Kidney tubule cell (primary cell): ENCODE results near the gene HSPB9.
A peak's percentile ranks its signal among the peaks of the same experiment; 100 is the strongest.

Source experiments
- DNase-seq: peaks from one replicate; pipeline ENCODE4 v3.0.0-alpha.2; 2018; ENCODE audit warnings: low spot score

Gene HSPB9, protein sequence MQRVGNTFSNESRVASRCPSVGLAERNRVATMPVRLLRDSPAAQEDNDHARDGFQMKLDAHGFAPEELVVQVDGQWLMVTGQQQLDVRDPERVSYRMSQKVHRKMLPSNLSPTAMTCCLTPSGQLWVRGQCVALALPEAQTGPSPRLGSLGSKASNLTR

GRCh38 chr17:42122371-42123303 is at the start of gene HSPB9:
Gene HSPB9 (plus strand): TSS chr17:42122804. CDS start chr17:42122851, 47 bp downstream.
- DNase-seq = peak; percentile 30

- DNase-seq = no peak
These were observed 46.8 kb upstream of the HSPB9 start for GRCh38 chr17:42075789-42076188.

DNA sequence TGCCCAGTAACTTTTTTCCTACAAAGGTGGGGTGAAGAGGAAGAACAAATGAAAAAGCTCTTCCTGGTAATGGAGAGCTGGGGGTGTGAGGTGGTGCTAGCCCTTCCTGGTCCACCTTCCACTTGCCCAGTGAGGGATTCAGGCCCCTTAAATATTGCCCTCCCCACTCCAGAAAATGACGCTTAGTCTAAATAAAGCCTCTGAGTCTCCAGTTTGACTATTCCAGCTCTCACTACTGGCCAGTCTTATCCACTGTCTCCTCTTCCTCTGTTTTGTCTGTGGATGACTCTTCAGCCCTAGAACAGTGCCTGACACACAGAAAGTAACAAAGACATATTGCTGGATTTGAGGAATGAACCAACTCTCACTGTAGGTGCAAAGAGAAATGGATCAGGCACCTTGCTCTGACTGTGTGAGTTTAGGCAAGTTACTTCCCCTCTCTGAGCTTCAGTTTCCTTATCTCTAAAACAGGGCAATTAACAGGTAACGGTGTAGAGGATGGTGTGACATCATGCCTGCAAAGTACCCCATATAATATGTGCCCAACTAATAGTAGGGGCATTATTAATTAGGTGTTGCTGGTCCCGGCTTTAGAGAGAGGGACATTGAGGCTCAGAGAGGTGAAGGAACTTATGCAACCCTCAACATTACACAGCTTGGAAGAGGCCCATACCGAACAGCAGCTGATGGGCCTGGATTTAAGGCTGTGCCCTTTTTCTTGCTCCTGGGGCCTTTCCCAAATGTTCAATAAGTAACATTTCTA is 45.6 kb upstream of the HSPB9 start:
- DNase-seq = no peak

- no peak for DNase-seq
These were observed 44.8 kb upstream of the HSPB9 start for GRCh38 chr17:42077755-42078154.

DNA sequence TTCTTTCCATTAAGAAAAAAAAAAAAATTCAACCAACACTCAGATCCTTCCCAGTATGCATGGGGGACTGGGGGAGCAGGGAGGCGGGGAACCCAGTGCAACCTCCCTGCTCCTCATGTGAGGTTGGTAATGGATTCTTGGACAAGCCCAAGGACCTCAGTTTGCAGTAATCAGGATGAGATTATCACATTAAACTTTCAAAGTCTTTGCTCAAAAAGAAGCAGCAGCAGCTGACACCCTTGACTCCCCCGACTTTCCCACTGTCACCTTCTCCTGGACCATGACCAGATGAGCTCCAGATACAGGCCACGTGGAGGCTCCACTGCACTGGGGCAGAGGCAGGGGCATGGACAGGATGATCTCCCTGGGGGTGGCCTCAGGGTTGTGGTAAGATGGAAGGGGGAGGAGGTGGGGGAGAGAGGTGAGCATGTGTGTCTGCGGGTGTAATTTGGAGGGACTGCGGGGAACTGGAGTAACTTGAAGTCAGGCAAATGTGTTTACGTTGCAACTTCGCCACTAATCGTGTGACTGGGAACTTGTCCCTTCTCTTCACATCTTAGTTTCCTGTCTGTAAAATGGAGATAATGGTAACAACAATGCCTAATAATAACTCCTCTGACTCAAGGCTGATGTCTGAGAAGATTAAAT is 44.1 kb upstream of the HSPB9 start:
- DNase-seq = no peak

GRCh38 chr17:42079541-42079940 is 43.1 kb upstream of the HSPB9 start:
- DNase-seq = no peak

- DNase-seq = no peak
These were observed 41.0 kb upstream of the HSPB9 start for GRCh38 chr17:42081516-42082129.

DNA sequence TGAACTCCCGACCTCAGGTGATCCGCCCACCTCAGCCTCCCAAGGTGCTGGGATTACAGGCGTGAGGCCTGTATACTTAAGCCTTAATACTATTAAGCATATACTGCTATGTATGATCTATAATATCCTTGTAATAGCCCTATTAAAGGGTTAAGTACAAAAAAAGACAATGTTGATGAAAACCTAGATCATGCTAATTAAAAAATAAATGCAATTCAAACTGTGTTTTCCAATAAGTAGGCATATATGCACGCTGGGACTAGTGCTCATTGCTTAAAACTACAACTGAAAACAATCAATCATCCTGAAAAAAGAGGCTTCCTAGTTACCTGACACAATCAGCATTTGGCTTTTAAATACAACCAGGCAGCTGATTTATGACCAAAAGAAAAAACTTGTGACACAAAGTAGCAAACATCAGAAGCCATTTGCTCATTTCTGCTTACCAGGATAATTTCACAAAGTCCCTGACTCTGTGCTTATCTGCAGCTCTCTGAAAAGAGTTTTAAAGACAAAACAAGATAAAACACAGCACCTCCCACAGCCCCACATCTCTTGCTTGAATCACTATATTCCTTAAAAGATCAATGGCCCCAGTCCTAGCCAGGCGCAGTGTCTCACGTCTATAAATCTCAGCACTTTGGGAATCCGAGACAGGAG is 35.4 kb upstream of the HSPB9 start:
- no peak for DNase-seq

GRCh38 chr17:42087736-42088705 is 34.6 kb upstream of the HSPB9 start:
- no peak for DNase-seq

DNA sequence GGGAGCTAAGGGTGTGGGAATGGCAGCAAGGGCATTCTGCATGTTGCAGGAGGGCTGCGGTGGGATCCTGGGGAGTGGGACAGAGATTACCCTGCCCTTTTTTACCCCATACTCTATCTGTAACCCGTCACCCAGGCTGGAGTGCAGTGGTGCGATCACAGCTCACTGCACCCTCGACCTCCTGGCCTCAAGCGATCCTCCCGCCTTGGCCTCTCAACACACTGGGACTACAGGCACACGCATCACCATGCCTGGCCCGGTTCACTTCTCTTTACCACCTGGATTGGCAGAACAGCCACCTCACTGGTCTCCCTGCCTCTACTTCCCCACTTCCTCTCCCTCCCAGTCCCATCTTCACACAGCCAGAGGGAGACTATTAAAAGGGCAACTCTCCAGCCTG is 33.9 kb upstream of the HSPB9 start:
- no peak for DNase-seq

DNA sequence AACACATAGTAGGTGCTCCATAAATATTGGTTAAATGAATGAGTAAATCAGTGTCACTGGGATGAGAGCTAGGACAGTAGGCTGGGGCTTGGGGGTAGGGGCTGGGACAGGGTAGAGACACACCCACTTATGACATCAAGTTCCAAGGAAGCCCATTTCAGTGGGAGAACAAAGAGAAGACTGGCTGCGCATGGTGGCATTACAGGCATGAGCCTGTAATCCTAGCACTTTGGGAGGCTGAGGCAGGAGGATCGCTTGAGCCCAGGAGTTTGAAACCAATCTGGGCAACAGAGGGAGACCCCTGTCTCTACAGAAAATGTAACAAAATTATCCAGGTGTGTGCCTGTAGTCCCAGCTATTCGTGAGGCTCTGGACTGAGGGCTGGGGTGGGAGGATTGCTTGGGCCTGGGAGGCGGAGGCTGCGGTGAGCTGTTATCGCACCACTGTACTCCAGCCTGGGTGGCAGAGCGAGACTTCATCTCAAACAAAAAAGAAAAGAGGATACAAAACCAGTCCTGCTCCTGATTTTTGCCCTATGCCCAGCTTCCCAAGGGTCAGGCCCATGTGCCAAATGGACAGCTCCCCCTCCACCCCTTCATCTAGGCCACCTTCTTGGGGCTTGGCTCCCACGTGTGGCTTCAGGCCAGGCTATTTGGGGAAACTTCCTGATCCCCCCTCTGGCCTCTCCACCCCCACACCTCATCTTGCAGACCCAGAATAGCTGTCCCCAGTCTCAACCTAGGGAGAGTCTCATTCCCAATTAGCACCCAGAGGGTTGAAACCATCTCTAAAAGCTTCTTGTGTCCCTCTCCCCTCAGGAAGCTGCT is 31.4 kb upstream of the HSPB9 start:
- no peak for DNase-seq

DNA sequence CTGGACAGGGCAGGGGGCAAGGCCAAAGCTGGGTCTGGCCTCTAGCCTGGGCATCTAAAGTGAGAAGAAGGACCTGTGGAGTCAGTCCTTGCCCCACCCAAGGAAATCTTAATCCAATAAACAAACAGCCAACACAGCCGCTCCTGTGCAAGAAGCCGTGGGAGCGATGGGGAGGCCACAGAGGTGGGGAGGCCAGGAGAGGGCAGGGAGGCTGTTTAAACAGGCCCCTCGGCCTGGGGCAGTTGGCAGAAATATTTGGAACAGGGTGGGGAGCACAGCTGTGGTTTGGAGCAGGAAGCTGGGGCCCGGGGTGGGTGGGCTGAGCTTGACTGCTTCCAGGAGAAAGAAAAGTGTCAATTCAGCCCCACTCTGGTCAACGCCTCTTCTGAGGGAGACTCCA is 29.7 kb upstream of the HSPB9 start:
- no peak for DNase-seq

DNA sequence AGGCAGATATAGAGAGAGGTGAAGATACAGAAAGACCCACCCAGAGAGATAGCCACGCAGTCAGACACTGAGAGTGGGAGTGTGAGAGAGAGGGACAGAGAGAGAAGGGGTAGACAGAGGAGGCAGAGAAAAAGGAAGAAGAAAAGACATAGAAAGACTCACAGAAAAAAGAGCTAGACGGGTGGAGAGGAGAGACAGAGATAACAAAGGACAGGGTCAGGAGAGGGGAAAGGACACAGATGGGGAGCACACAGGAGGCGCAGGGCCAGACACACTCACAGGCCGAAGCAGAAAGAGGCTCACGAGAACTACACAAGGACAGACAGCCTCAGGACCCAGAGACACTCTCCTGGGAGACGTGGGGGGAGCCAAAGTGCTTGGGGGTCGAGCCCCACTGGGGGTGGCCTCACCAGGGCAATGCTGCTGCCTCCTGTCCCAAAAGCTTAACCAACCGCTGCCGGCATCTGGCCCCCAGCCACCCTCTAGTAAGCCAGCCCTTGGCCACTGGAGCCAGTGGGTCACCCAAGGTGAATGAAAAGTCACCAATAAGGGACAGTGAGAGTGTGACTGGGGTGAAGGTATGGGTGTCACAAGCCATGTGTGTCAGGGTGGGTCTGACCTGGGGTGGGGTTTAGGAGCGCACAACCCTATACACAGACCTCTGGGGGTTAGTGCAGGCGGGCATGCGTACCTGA is 28.1 kb upstream of the HSPB9 start:
- no peak for DNase-seq

- no peak for DNase-seq
These were observed 26.1 kb upstream of the HSPB9 start for GRCh38 chr17:42096360-42097111.

DNA sequence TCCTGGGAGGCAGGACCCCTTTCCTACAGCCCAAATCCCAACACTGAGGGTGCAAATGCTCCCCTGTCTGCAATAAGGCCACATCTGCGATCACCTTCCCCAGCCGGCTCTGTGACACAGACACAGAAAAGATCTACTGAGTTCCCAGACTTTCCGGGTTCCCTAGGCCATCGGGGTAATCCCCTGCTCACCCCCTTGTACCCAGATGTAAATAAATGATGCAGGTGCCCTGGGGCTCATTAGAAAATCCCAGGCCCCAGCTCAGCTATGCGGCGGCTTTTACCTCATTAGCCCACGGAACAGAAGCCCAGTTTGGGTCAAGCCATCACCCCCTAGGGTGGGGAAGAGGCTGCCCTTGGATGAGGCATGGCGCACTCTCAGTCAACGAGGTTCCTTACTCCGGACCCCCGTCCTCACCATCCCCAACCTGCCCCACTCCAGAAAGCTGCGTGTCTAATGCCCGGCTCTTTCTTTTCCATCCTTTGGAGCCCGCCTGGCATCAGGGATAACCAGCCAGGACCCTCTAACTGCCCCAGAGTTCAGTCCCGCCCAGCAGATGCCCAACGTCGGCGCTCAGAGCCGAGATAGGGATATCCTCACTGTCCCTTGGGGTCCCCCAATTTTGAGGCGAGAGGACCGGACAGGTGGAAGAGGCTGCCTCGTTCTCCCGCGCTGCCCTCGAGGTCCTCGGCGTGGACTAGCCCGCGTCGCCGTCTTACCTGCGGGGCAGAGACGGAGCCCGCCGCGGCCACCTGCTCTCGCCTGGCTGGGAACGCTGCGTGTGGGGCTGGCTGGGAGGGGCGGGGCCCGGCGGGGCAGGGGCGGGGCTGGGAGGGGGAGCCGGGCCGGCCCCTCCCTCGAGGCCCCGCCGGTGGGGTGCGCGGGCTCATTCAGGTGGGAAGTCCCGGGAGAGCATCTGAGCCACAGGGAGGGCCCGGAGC is 24.6 kb upstream of the HSPB9 start, which contains the start of gene ZNF385C:
TSS of gene ZNF385C (minus strand) at position 783 of the 941 bp plus-strand sequence. CDS start 35,417 bp downstream, outside the sequence.
- no peak for DNase-seq

DNA sequence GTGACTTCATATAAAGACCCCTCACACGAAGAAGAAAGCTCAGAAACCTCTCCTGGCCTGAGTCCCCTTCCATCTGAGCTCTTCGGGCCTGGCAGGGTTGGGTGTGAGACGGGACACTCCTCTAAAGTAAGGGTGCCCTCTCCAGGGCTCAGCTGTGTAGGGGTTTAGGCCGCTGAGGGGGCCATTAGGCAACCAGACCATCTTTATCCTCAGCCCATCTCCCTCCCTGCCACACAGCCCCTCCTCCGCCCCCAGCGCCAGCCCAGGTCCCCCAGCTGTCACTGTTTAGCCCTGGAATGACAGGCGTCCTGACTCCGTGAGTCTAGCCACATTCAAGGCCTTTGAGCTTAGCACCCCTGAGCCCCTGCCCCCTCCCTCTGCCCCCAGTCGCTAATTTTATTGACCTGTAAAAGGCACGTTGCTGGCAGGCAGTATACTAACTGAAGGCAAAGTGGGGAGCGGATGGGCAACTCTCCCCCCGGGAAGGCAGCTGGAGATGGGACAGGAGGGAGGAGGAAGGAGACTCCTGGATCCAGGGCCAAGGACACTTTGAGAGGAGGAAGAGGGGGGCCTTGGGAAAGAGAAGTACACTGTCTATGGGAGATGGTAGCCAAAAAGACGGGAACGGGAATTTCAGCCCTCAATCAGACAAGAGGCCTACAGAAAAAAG is 23.7 kb upstream of the HSPB9 start:
- DNase-seq = no peak
